Hypothalamus (tissue), 51 donors: ENCODE data around the gene EPHB3.

Source experiments
- DNase-seq, 51 donors: peaks; one replicate each; lab custom pipeline; 2025; lab: John Stamatoyannopoulos, UW

Gene EPHB3

GRCh38 chr3:184594371-184595001 is 32.9 kb downstream of the EPHB3 start:
- DNase-seq = no peak

GRCh38 chr3:184595726-184596125 is 34.1 kb downstream of the EPHB3 start:
- no peak for DNase-seq

- DNase-seq = no peak
Observed at GRCh38 chr3:184596233-184596632, 34.6 kb downstream of the EPHB3 start.

- DNase-seq = no peak
Observed at GRCh38 chr3:184596886-184597575, 35.4 kb downstream of the EPHB3 start.

- peak in 18 of 51 donors; percentile 5 to 68 (median 32) for DNase-seq
Observed at GRCh38 chr3:184597829-184598573, 36.4 kb downstream of the EPHB3 start.

GRCh38 chr3:184598574-184598927 is 37.0 kb downstream of the EPHB3 start:
- no peak for DNase-seq

GRCh38 chr3:184599143-184599542 is 37.6 kb downstream of the EPHB3 start:
- DNase-seq = no peak

GRCh38 chr3:184600685-184601377 is 39.2 kb downstream of the EPHB3 start:
- DNase-seq = no peak

- DNase-seq = no peak
Observed at GRCh38 chr3:184601576-184602371, 40.2 kb downstream of the EPHB3 start.

GRCh38 chr3:184602372-184603150 is 41.0 kb downstream of the EPHB3 start:
- no peak for DNase-seq

GRCh38 chr3:184603151-184604030 is 41.8 kb downstream of the EPHB3 start:
- no peak for DNase-seq

GRCh38 chr3:184604039-184604601 is 42.5 kb downstream of the EPHB3 start:
- peak in 3 of 51 donors; percentile 16 to 44 (median 31) for DNase-seq

- DNase-seq = no peak
Observed at GRCh38 chr3:184604615-184605290, 43.2 kb downstream of the EPHB3 start.

- no peak for DNase-seq
Observed at GRCh38 chr3:184608209-184608608, 46.6 kb downstream of the EPHB3 start.

GRCh38 chr3:184609476-184610244 is 48.1 kb downstream of the EPHB3 start:
- no peak for DNase-seq

GRCh38 chr3:184610245-184610871 is 48.8 kb downstream of the EPHB3 start:
- DNase-seq = no peak
